ENCODE measurements around the gene IPPK.
A peak's percentile ranks its signal among the peaks of the same experiment; 100 is the strongest.

Gene IPPK

GRCh38 chr9:92669890-92670708, at the start of gene IPPK:
Gene IPPK, minus strand, starts transcription at chr9:92670131. Its CDS starts 143 bp downstream, at chr9:92669988.
- DNase-seq: peak; percentile 85 to 93

GRCh38 chr9:92719028-92719647, 49.2 kb upstream of the IPPK start:
- no peak for DNase-seq

GRCh38 chr9:92718086-92719001, 48.4 kb upstream of the IPPK start:
- no peak for DNase-seq

GRCh38 chr9:92717201-92718085, 47.5 kb upstream of the IPPK start:
- no peak for DNase-seq

- DNase-seq: no peak
These were observed 46.6 kb upstream of the IPPK start for GRCh38 chr9:92716557-92716956.

- no peak for DNase-seq
These were observed 45.7 kb upstream of the IPPK start for GRCh38 chr9:92715488-92716231.

- no peak for DNase-seq
These were observed 45.0 kb upstream of the IPPK start for GRCh38 chr9:92714787-92715487.

- DNase-seq: no peak
These were observed 44.1 kb upstream of the IPPK start for GRCh38 chr9:92714016-92714415.

GRCh38 chr9:92713528-92713927, 43.6 kb upstream of the IPPK start:
- DNase-seq: no peak

- DNase-seq: no peak
These were observed 42.8 kb upstream of the IPPK start for GRCh38 chr9:92712767-92713166.

GRCh38 chr9:92711844-92712243, 41.9 kb upstream of the IPPK start:
- no peak for DNase-seq

- DNase-seq: no peak
These were observed 41.2 kb upstream of the IPPK start for GRCh38 chr9:92711146-92711545.

- no peak for DNase-seq
These were observed 40.4 kb upstream of the IPPK start for GRCh38 chr9:92710368-92710767.

GRCh38 chr9:92709954-92710353, 40.0 kb upstream of the IPPK start:
- no peak for DNase-seq

GRCh38 chr9:92709240-92709639, 39.3 kb upstream of the IPPK start:
- DNase-seq: no peak

- no peak for DNase-seq
These were observed 37.6 kb upstream of the IPPK start for GRCh38 chr9:92707530-92707929.

GRCh38 chr9:92706218-92706940, 36.4 kb upstream of the IPPK start:
- no peak for DNase-seq

GRCh38 chr9:92704528-92704927, 34.6 kb upstream of the IPPK start:
- no peak for DNase-seq

- no peak for DNase-seq
These were observed 26.7 kb upstream of the IPPK start for GRCh38 chr9:92696619-92697018.

- DNase-seq: no peak
These were observed 17.0 kb upstream of the IPPK start for GRCh38 chr9:92686954-92687353.
